Testis (tissue), 3 donors: Measurements from ENCODE around the gene MAP4K4. TPM values are rescaled to one million over a fixed set of nuclear protein-coding genes. Genes with fewer than 3 reads are reported as not detected.
"Not testable (repeated sequence)": the region's sequence is repeated elsewhere in the genome, so short reads cannot be mapped to it uniquely, and the experiment has no call there.

Experiments
- DNase-seq: peaks from one replicate; pipeline ENCODE4 v3.0.0-alpha.2; 2019
- H3K27ac ChIP-seq, 2 donors: fragments of 200-600 bp; sonication (generic); one replicate each; pipeline ENCODE4 v1.5.1; 2019
- H3K27me3 ChIP-seq: fragments of 200-600 bp; sonication (generic); one replicate; pipeline ENCODE4 v1.5.1; 2019
- H3K36me3 ChIP-seq: fragments of 200-600 bp; sonication (generic); one replicate; pipeline ENCODE4 v1.5.1; 2017; ENCODE audit warnings: low read depth; ENCODE audit errors: missing control alignments
- H3K4me1 ChIP-seq: fragments of 200-600 bp; sonication (generic); one replicate; pipeline ENCODE4 v1.5.1; 2019
- H3K4me3 ChIP-seq, 2 donors: fragments of 200-600 bp; sonication (generic); one replicate each; pipeline ENCODE4 v1.5.1; 2017 to 2019
- H3K9me3 ChIP-seq: fragments of 200-600 bp; sonication (generic); one replicate; pipeline ENCODE4 v1.5.1; 2017
- CTCF ChIP-seq, 3 experiments: fragments of 450-650 bp in 2 of 3; fragments of 200-600 bp in 1 of 3; sonication (generic) in 1 of 3; IDR thresholded peaks; one replicate each; pipeline ENCODE4 v1.5.1; 2016 to 2019; ENCODE audit warnings: antibody characterized with exemption in 3 of 3, mild to moderate bottlenecking in 2 of 3, moderate library complexity in 1 of 3
- POLR2A ChIP-seq: fragments of 450-650 bp; IDR thresholded peaks from one replicate; pipeline ENCODE4 v1.6.1; 2017; ENCODE audit warnings: antibody characterized with exemption, mild to moderate bottlenecking, moderate library complexity
- WGBS, 2 donors: methylation state at CpG; one replicate each; pipeline ENCODE4 v1.1.5; 2018; 5-methylcytosine and 5-hydroxymethylcytosine counted together
- intact Hi-C: fragments of 100-400 bp; cut with DNase I; formaldehyde crosslinking; loops from one replicate; pipeline ENCODE4 v1.15.1; 2023; ENCODE audit warnings: low total_unique reads
- polyA plus RNA-seq: library from polyadenylated mRNA; stranded (reverse); fragments of 350-450 nt; fragmentation: Illumina TruSeq; extraction: RNeasy Lipid Tissue Mini Kit (QIAGEN cat#74804); gene quantifications from one replicate; pipeline ENCODE4 v1.2.3, GENCODE V29; 2014; ENCODE audit warnings: low read depth, low replicate concordance; ENCODE audit not compliant: insufficient read depth
- total RNA-seq, 2 donors: library from RNA; depleted of rRNA; stranded (reverse); fragments of >200 nt; gene quantifications; one replicate each; pipeline ENCODE4 v1.2.3, GENCODE V29; 2016

Gene MAP4K4
- total and polyA plus RNA-seq, 3 donors from 2014 or later = 88.2 to 194 (median 174) TPM

GRCh38 chr2:101748000-101748399 lies 50.5 kb downstream of the MAP4K4 start:
- 22 to 47% methylated on average over 1 of the region's 1 CpG for WGBS, 2 donors
- Histone ChIP-seq H3K27me3 (no peaks in the 10 kb centered on the region), H3K36me3 (no peaks in the 10 kb centered on the region), H3K4me1 (peaks cover 20% of the 10 kb centered on the region), H3K4me3 (no peak overlapping the region), H3K27ac (no peak overlapping the region), H3K9me3 (no peaks in the 10 kb centered on the region)
- intact Hi-C loops = no loop called here
- no peak for DNase-seq
- TF ChIP-seq POLR2A (no peak), CTCF (IDR thresholded peaks at IDR 0.05) (no peak)

GRCh38 chr2:101748462-101748861 lies 51.0 kb downstream of the MAP4K4 start:
- peaks cover 20% of the 10 kb centered on the region for H3K4me1 ChIP-seq
- 82 to 91% methylated on average over 4 of the region's 4 CpGs for WGBS, 2 donors

GRCh38 chr2:101750688-101751087 lies 53.2 kb downstream of the MAP4K4 start:
- H3K4me3 ChIP-seq = no peak overlapping the region
- H3K36me3 ChIP-seq = no peaks in the 10 kb centered on the region
- H3K27ac ChIP-seq = no peak overlapping the region
- intact Hi-C loops = no loop called here
- H3K27me3 ChIP-seq = no peaks in the 10 kb centered on the region
- WGBS, 2 donors = 83 to 86% methylated on average over 3 of the region's 3 CpGs
- H3K4me1 ChIP-seq = peaks cover 34% of the 10 kb centered on the region
- H3K9me3 ChIP-seq = no peaks in the 10 kb centered on the region
- DNase-seq = no peak
- TF ChIP-seq POLR2A (no peak), CTCF (IDR thresholded peaks at IDR 0.05) (no peak)

More at GRCh38 chr2:101748462-101748861, 51.0 kb downstream of the MAP4K4 start:
- H3K27ac ChIP-seq, intact Hi-C loops, H3K4me3 ChIP-seq, DNase-seq, H3K27me3 ChIP-seq, H3K36me3 ChIP-seq, H3K9me3 ChIP-seq: not testable (repeated sequence)

- Histone ChIP-seq H3K9me3 (no peaks in the 10 kb centered on the region), H3K36me3 (no peaks in the 10 kb centered on the region), H3K27me3 (no peaks in the 10 kb centered on the region), H3K27ac (no peak overlapping the region), H3K4me1 (peaks cover 34% of the 10 kb centered on the region), H3K4me3 (no peak overlapping the region)
- no peak for TF ChIP-seq POLR2A
- no peak for TF ChIP-seq CTCF (IDR thresholded peaks at IDR 0.05)
- WGBS, 2 donors = 72 to 83% methylated on average over 2 of the region's 2 CpGs
- intact Hi-C loops = no loop called here
- DNase-seq = no peak
These were observed 53.8 kb downstream of the MAP4K4 start for GRCh38 chr2:101751276-101751815.

GRCh38 chr2:101751875-101752619 lies 54.5 kb downstream of the MAP4K4 start:
- no peak overlapping the region for H3K4me3 ChIP-seq
- H3K27me3 ChIP-seq = no peaks in the 10 kb centered on the region
- H3K9me3 ChIP-seq = no peaks in the 10 kb centered on the region
- DNase-seq = no peak
- intact Hi-C loops = no loop called here
- no peak overlapping the region for H3K27ac ChIP-seq
- H3K4me1 ChIP-seq = peaks cover 34% of the 10 kb centered on the region
- H3K36me3 ChIP-seq = no peaks in the 10 kb centered on the region
- TF ChIP-seq CTCF (IDR thresholded peaks at IDR 0.05) (no peak), POLR2A (no peak)
- 35 to 39% methylated on average over 3 of the region's 3 CpGs for WGBS, 2 donors
